GM10266 (cell line): ENCODE results near the gene SOSTDC1.

Experiments
- DNase-seq: peaks from one replicate; pipeline ENCODE4 v3.0.0; 2012; ENCODE audit errors: extremely low spot score
- CTCF ChIP-seq: IDR thresholded peaks from 2 replicates; pipeline ENCODE4 v1.5.1; 2012; ENCODE audit warnings: mild to moderate bottlenecking, low read depth; ENCODE audit not compliant: control insufficient read depth, insufficient read depth; ENCODE audit errors: missing control alignments

Gene SOSTDC1

GRCh38 chr7:16438988-16439387 is 26.6 kb downstream of the SOSTDC1 start:
- DNase-seq, result no peak
- no peak for TF ChIP-seq CTCF

GRCh38 chr7:16436306-16436705 is 29.2 kb downstream of the SOSTDC1 start:
- DNase-seq, result no peak
- no peak for TF ChIP-seq CTCF

GRCh38 chr7:16433568-16434122 is 31.9 kb downstream of the SOSTDC1 start:
- no peak for DNase-seq
- TF ChIP-seq CTCF, result no peak

GRCh38 chr7:16432425-16432731 is 33.2 kb downstream of the SOSTDC1 start:
- no peak for TF ChIP-seq CTCF
- no peak for DNase-seq

GRCh38 chr7:16431646-16432424 is 33.7 kb downstream of the SOSTDC1 start:
- peak; percentile 28 for TF ChIP-seq CTCF
- DNase-seq, result peak; percentile 35

- no peak for DNase-seq
- TF ChIP-seq CTCF, result no peak
Measured at GRCh38 chr7:16430133-16430532, 35.4 kb downstream of the SOSTDC1 start.

- TF ChIP-seq CTCF, result no peak
- DNase-seq, result no peak
Measured at GRCh38 chr7:16428672-16429071, 36.9 kb downstream of the SOSTDC1 start.
